Measurements from ENCODE around the gene OR4D5. TPM values are rescaled to one million over a fixed set of nuclear protein-coding genes. Genes with fewer than 3 reads are reported as not detected.
A peak's percentile ranks its signal among the peaks of the same experiment; 100 is the strongest.

OR4D5 gene
- not detected in 2 replicates for total RNA-seq

GRCh38 chr11:123939317-123939716, at the start of gene OR4D5:
OR4D5 (plus strand) TSS chr11:123939617; CDS start chr11:123939617, 0 bp downstream.
- no peak for DNase-seq (ENCODE audit: extremely low read depth, low read depth, low spot score)

DNA sequence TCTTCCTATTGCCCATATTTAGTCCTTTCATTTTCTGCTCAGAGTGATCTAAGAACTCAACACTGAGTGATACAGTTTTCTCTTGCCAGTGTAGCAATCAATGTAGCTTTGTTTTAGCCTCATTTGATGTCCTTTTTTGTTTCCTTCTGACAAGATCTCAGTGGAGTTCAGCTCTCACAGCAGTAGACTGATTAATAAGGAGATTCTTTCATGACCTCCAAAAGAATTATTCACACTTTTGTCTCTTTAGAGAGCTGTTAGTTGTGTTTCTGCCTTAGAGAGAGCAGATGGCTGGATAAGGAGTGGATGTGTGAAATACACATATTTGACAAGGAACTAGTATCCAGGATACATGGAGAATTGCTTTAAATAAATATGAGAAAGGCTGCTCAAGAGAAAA, 47.4 kb upstream of the OR4D5 start:
- no peak for DNase-seq (ENCODE audit: extremely low read depth, low read depth, low spot score)

- no peak for DNase-seq (ENCODE audit: extremely low read depth, low read depth, low spot score)
Observed at GRCh38 chr11:123899792-123900191, 39.6 kb upstream of the OR4D5 start.

GRCh38 chr11:123901867-123902266, 37.5 kb upstream of the OR4D5 start, which contains the start of gene OR8D4:
OR8D4 (plus strand) TSS chr11:123902167; CDS start chr11:123906432, 4,265 bp downstream.
- DNase-seq (ENCODE audit: extremely low read depth, low read depth, low spot score): no peak

DNA sequence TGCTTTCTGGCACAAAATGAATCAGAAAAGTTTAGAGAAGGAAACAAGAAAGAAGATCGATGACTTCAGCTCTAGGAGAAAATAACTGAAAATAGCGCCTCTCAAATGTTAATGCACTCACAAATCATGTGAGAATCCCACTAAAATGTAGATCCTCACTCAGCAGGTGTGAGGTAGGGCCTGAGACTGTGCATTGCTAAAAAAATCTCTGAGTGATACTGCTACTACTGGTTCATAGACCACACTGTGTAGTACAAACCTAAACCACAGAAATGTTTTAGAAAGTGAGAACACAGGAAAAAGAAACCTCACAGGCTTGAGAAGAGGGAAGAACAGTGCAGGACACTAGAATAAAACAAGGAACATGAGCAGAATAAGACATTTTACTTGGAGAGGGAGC, 35.5 kb upstream of the OR4D5 start:
- no peak for DNase-seq (ENCODE audit: extremely low read depth, low read depth, low spot score)

GRCh38 chr11:123904932-123905331, 34.5 kb upstream of the OR4D5 start:
- DNase-seq (ENCODE audit: extremely low read depth, low read depth, low spot score): no peak

DNA sequence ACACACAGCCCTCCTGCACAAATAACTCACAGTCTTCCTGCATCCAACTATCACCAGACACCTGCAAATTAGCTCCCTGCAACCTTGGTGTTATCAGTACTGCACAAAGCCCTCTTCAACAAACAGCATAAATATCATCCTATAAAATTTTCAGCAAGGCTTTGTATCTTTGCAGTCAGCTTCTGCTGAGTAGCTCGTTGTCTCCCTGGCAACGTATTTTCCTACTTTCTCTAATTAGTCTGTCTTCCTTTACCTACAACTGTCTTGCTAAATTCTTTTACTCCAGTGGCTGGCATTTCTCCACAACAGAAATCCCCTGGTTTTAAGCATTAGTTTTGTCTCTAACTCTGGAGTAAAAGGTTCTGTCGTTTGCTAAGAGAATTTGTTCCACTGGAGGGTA, 33.6 kb upstream of the OR4D5 start:
- DNase-seq (ENCODE audit: extremely low read depth, low read depth, low spot score): no peak

DNA sequence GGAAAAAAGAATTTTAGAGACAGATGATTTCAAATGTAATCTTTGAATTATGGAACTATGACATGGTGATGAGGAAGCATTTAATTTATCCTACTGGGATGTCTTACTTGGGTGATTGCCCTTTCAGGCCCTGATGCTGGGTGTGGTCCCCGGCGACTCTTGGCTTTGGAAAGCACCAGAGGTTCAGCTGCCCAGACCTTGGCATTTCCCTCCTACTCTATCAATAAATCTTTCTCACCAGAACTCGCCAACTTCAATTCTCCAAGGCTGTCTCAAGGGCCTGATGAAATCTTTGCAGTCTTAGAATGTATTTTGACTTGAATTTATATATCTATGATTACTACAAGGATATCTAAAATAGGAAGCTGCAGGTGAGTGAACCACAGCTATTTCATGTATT, 18.5 kb upstream of the OR4D5 start:
- no peak for DNase-seq (ENCODE audit: extremely low read depth, low read depth, low spot score)

- no peak for DNase-seq (ENCODE audit: extremely low read depth, low read depth, low spot score)
Observed at GRCh38 chr11:123924027-123924426, 15.4 kb upstream of the OR4D5 start.

DNA sequence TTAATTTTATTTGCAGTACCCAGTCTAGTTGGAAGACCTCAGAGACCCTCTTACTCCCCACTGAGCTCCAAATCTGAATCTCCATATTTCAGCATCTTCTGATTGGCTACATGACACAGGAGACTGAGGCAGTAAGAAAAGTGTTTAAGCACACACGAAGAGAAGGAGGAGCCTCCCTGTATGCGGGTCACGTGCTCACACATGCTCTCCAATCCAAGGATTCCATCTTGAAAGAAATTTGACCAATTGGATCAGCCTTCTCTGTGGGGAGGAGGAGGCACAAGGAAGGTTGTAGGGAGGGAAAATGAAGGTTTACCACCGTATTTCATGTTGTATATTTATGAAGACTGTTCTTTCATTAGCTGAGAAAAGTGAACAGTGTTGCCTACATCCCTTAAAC, 3.0 kb downstream of the OR4D5 start:
- DNase-seq (ENCODE audit: extremely low read depth, low read depth, low spot score): no peak

DNA sequence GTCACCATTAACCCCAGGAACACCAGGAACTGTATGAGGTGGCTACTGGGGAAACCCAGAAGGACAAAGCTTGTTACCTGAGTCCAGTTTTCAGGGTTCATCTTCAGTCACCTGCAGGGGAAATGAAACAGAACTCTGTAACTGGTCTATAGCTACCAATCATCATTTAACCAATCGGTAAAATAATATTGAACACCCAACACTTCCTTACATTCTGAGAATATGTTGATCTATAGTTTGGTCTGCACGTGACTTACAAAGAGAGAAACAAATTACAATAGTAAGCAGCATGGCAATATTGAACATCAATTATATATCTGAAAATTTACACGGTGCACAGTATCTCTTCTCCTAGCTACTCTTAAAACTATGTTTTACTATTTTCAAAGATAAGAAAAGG, 4.3 kb downstream of the OR4D5 start, which contains the start of gene OR6T1:
Gene OR6T1 (minus strand): TSS at position 101 of the 400 bp plus-strand sequence. CDS start 0 bp downstream, at position 101.
- DNase-seq (ENCODE audit: extremely low read depth, low read depth, low spot score): no peak

DNA sequence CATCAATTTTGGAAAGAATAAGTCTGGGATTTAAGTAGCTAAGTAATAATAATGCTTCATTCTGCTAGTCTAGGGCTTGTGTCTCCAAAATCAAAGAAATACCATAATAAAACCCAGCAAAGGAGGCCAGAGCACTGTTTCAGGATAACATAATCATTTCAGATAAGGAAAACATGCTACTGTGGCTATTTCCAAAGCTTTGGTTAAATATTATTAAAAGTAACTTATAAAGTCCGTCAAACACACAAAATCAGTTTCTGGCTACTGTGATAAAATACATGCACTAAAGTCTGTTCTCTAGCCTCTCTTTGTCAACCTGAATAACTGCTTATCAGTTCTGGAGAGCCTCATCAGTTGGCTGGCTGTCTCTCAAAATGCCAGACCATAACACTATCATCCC, 5.7 kb downstream of the OR4D5 start:
- no peak for DNase-seq (ENCODE audit: extremely low read depth, low read depth, low spot score)

DNA sequence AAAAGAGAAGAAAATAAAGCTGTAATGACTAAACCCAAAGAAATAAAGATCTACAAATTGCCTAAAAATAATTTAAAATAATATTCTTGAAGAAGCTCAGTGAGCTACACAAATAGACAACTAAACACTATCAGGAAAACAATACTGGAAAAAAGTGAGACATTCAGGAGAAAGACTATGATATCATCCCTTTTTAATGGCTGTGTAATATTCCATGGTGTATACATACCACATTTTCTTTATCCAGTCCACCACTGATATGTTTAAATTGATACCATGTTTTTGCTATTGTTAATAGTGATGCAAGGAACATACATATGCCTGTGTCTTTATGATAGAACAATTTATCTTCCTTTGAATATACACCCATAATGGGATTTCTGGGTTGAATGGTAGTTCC, 17.3 kb downstream of the OR4D5 start:
- DNase-seq (ENCODE audit: extremely low read depth, low read depth, low spot score): no peak

- DNase-seq (ENCODE audit: extremely low read depth, low read depth, low spot score): peak; percentile 88
Observed at GRCh38 chr11:123973816-123974215, 34.4 kb downstream of the OR4D5 start.

- no peak for DNase-seq (ENCODE audit: extremely low read depth, low read depth, low spot score)
Observed at GRCh38 chr11:123976770-123977560, 37.5 kb downstream of the OR4D5 start.

DNA sequence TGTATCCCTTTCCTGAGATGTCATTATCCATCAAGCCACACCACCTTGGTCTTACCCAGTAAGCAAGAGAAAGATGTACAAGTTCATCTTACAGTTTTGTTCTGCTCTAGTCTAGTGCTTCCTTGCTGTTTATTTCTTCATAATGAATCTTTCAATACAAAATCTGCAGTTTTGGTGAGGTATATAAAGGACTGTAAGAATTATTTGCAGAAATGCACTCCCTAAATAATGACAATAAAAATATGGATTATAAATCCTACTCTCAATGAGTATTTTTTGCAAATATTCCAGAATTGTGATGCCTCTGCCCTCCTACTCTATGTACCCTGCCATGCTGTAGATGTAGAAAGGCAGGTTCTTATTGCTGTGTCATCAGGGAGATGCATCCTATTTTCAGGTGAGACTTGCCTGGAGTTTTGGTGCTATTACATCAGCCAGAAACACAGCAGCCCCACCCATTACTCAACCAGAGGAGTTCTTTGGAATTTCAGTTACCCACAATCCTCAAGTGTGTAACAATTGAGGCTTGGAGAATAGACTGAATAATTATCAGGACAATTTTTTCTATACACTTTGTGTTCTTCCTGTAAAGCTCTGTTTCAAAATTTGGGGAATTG, 38.4 kb downstream of the OR4D5 start, which contains the start of gene OR10S1:
Gene OR10S1 (minus strand): TSS at position 51 of the 617 bp plus-strand sequence. CDS start 117 bp downstream, outside the sequence.
- no peak for DNase-seq (ENCODE audit: extremely low read depth, low read depth, low spot score)

DNA sequence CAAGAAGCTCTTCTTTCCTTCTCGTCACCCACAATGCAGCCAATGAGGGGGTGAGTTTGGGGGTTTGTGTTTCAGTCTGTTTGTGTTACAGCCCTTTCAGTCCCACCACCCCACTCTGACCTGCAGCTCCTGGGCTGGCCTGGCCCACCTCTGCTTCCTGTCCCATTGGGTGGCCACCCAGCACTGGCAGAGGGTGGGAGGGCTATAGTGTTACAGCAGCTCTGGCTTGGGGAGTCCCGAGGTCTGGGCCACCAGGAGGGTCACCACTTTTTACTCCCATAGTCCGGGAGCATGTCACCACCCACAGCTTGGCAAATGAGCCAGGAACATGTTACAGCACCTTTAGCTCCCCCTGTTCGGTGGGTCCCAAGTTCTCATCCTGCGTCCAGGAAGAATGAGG, 39.9 kb downstream of the OR4D5 start:
- DNase-seq (ENCODE audit: extremely low read depth, low read depth, low spot score): no peak

Other genes starting within 250 kb of the OR4D5 start
- gene ZNF202, start 198.0 kb upstream of the OR4D5 start, total RNA-seq: 6.9 and 7.3 TPM in 2 replicates
- not detected in 2 replicates for gene OR6X1, start 185.1 kb upstream of the OR4D5 start, total RNA-seq
- not detected in 2 replicates for gene OR6M1, start 133.3 kb upstream of the OR4D5 start, total RNA-seq
- not detected in 2 replicates for gene TMEM225, start 53.9 kb upstream of the OR4D5 start, total RNA-seq
- not detected in 2 replicates for gene OR8D4, start 37.5 kb upstream of the OR4D5 start, total RNA-seq
- gene OR6T1, start 4.2 kb downstream of the OR4D5 start, total RNA-seq: not detected in 2 replicates
- not detected in 2 replicates for gene OR10S1, start 38.2 kb downstream of the OR4D5 start, total RNA-seq
- gene OR10G6, start 55.5 kb downstream of the OR4D5 start, total RNA-seq: not detected in 2 replicates
- not detected in 2 replicates for gene OR10G4, start 73.4 kb downstream of the OR4D5 start, total RNA-seq
- not detected in 2 replicates for gene OR10G9, start 83.4 kb downstream of the OR4D5 start, total RNA-seq
- not detected in 2 replicates for gene OR10G8, start 87.2 kb downstream of the OR4D5 start, total RNA-seq
- gene OR10G7, start 101.7 kb downstream of the OR4D5 start, total RNA-seq: not detected in 2 replicates
- 9.1 and 12.9 TPM in 2 replicates for gene VWA5A, start 175.8 kb downstream of the OR4D5 start, total RNA-seq
- gene OR10D3, start 243.7 kb downstream of the OR4D5 start, total RNA-seq: not detected in 2 replicates